H9 (cell line): Measurements from ENCODE around the gene P2RX7. TPM values are rescaled to one million over a fixed set of nuclear protein-coding genes. Genes with fewer than 3 reads are reported as not detected.
A peak's percentile ranks its signal among the peaks of the same experiment; 100 is the strongest.

Source experiments
- DNase-seq: peaks from one replicate; pipeline ENCODE4 v3.0.0-alpha.2; 2017
- H2AFZ ChIP-seq: one replicate; pipeline ENCODE4 v1.6.1; 2013; ENCODE audit warnings: mild to moderate bottlenecking, low read length, control low read depth, moderate library complexity
- H2AK5ac ChIP-seq: 2 replicates; pipeline ENCODE4 v1.6.1; 2013; ENCODE audit warnings: low read length, control low read depth, mixed read lengths; ENCODE audit not compliant: insufficient read length
- H2BK120ac ChIP-seq: one replicate; pipeline ENCODE4 v1.6.1; 2013; ENCODE audit warnings: low read depth, mild to moderate bottlenecking, low read length, control low read depth, inconsistent platforms; ENCODE audit not compliant: poor library complexity, severe bottlenecking
- H2BK12ac ChIP-seq: 2 replicates; pipeline ENCODE4 v1.6.1; 2013; ENCODE audit warnings: low read length, control low read depth, mixed read lengths, low read depth; ENCODE audit not compliant: insufficient read length
- H2BK15ac ChIP-seq: 2 replicates; pipeline ENCODE4 v1.6.1; 2013; ENCODE audit warnings: low read depth, low read length, control low read depth
- H2BK20ac ChIP-seq: one replicate; pipeline ENCODE4 v1.6.1; 2013; ENCODE audit warnings: low read depth, mild to moderate bottlenecking, low read length, control low read depth, inconsistent platforms; ENCODE audit not compliant: poor library complexity, severe bottlenecking
- H2BK5ac ChIP-seq: 2 replicates; pipeline ENCODE4 v1.6.1; 2013; ENCODE audit warnings: low read length, control low read depth, mixed read lengths; ENCODE audit not compliant: insufficient read length
- H3K14ac ChIP-seq: 2 replicates; pipeline ENCODE4 v1.6.1; 2013; ENCODE audit warnings: low read length, control low read depth; ENCODE audit not compliant: insufficient read depth
- H3K18ac ChIP-seq: 2 replicates; pipeline ENCODE4 v1.6.1; 2013; ENCODE audit warnings: low read depth, mild to moderate bottlenecking, mixed read lengths, low read length, control low read depth; ENCODE audit not compliant: insufficient read length
- H3K23ac ChIP-seq: 2 replicates; pipeline ENCODE4 v1.6.1; 2013; ENCODE audit warnings: low read length, control low read depth, mixed read lengths, low read depth; ENCODE audit not compliant: insufficient read length
- H3K23me2 ChIP-seq: 2 replicates; pipeline ENCODE4 v1.6.1; 2013; ENCODE audit warnings: low read depth, mild to moderate bottlenecking, mixed read lengths, low read length, control low read depth; ENCODE audit not compliant: insufficient read length, poor library complexity, severe bottlenecking
- H3K27ac ChIP-seq: 2 replicates; pipeline ENCODE4 v1.5.1; 2013; ENCODE audit warnings: low read length, control low read depth, mixed read lengths, low read depth; ENCODE audit not compliant: insufficient read length
- H3K27me3 ChIP-seq: 2 replicates; pipeline ENCODE4 v1.6.1; 2013; ENCODE audit warnings: low read length, control low read depth, inconsistent platforms; ENCODE audit not compliant: insufficient read depth
- H3K4ac ChIP-seq: 2 replicates; pipeline ENCODE4 v1.6.1; 2013; ENCODE audit warnings: low read depth, mild to moderate bottlenecking, control low read depth, inconsistent platforms, low read length, moderate library complexity
- H3K4me1 ChIP-seq: 2 replicates; pipeline ENCODE4 v1.6.1; 2013; ENCODE audit warnings: low read length, control low read depth, inconsistent platforms; ENCODE audit not compliant: insufficient read depth
- H3K4me2 ChIP-seq: 2 replicates; pipeline ENCODE4 v1.6.1; 2013; ENCODE audit warnings: low read length, control low read depth, mixed read lengths; ENCODE audit not compliant: insufficient read length, insufficient read depth
- H3K56ac ChIP-seq: 2 replicates; pipeline ENCODE4 v1.6.1; 2013; ENCODE audit warnings: low read depth, mild to moderate bottlenecking, mixed read lengths, low read length, control low read depth; ENCODE audit not compliant: insufficient read length
- H3K79me1 ChIP-seq: 2 replicates; pipeline ENCODE4 v1.6.1; 2013; ENCODE audit warnings: low read depth, mild to moderate bottlenecking, moderate library complexity, low read length, control low read depth, inconsistent platforms; ENCODE audit not compliant: insufficient read depth, poor library complexity, severe bottlenecking
- H3K79me2 ChIP-seq: 2 replicates; pipeline ENCODE4 v1.6.1; 2013; ENCODE audit warnings: low read length, control low read depth, inconsistent platforms; ENCODE audit not compliant: insufficient read depth
- H3K9ac ChIP-seq: 2 replicates; pipeline ENCODE4 v1.6.1; 2013; ENCODE audit warnings: low read length, control low read depth, mixed read lengths; ENCODE audit not compliant: insufficient read length; ENCODE audit errors: extremely low read depth
- H3K9me3 ChIP-seq: one replicate; pipeline ENCODE4 v1.6.1; 2013; ENCODE audit warnings: low read depth, low read length, inconsistent platforms; ENCODE audit not compliant: control insufficient read depth
- H3T11ph ChIP-seq: one replicate; pipeline ENCODE4 v1.6.1; 2013; ENCODE audit warnings: mild to moderate bottlenecking, low read length, control low read depth, inconsistent platforms
- H4K20me1 ChIP-seq: one replicate; pipeline ENCODE4 v1.6.1; 2013; ENCODE audit not compliant: control insufficient read depth, insufficient read length, insufficient read depth
- H4K5ac ChIP-seq: 2 replicates; pipeline ENCODE4 v1.6.1; 2013; ENCODE audit warnings: low read depth, mild to moderate bottlenecking, mixed read lengths, low read length, control low read depth; ENCODE audit not compliant: insufficient read length
- H4K8ac ChIP-seq: replicated peaks from 2 replicates; pipeline ENCODE4 v1.6.1; 2013; ENCODE audit warnings: low read length, control low read depth, mixed read lengths, low read depth; ENCODE audit not compliant: insufficient read length
- H4K91ac ChIP-seq: 2 replicates; pipeline ENCODE4 v1.6.1; 2013; ENCODE audit warnings: low read depth, mild to moderate bottlenecking, moderate library complexity, mixed read lengths, low read length, control low read depth; ENCODE audit not compliant: insufficient read length
- H3K27ac Mint-ChIP-seq, 3 experiments: 2 replicates in 2 of 3; 3 replicates in 1 of 3; pipeline ENCODE4 v1.8.0; 2020 to 2021; ENCODE audit warnings: mixed read lengths in 3 of 3, mild to moderate bottlenecking in 1 of 3, moderate library complexity in 1 of 3
- H3K27me3 Mint-ChIP-seq: 2 replicates; pipeline ENCODE4 v1.8.0; 2021; ENCODE audit warnings: low read depth, mild to moderate bottlenecking, moderate library complexity, mixed read lengths
- H3K36me3 Mint-ChIP-seq, 3 experiments: 2 replicates in 2 of 3; 3 replicates in 1 of 3; pipeline ENCODE4 v1.8.0; 2020 to 2021; ENCODE audit warnings: low read depth in 3 of 3, mixed read lengths in 3 of 3; ENCODE audit not compliant: insufficient read depth in 1 of 3
- H3K4me1 Mint-ChIP-seq, 2 experiments: 2 replicates each; pipeline ENCODE4 v1.8.0; 2020; ENCODE audit warnings: mixed read lengths in 2 of 2
- H3K4me3 Mint-ChIP-seq, 2 experiments: 2 replicates in 1 of 2; 3 replicates in 1 of 2; pipeline ENCODE4 v1.8.0; 2020 to 2021; ENCODE audit warnings: mild to moderate bottlenecking in 2 of 2, mixed read lengths in 2 of 2, moderate library complexity in 1 of 2
- H3K9me3 Mint-ChIP-seq, 2 experiments: 2 replicates in 1 of 2; 3 replicates in 1 of 2; pipeline ENCODE4 v1.8.0; 2020; ENCODE audit warnings: mild to moderate bottlenecking in 2 of 2, mixed read lengths in 2 of 2, moderate library complexity in 1 of 2
- WGBS: extraction: QIAGEN DNeasy Blood & Tissue Kit; methylation state at CpG from one replicate; pipeline ENCODE4 v1.1.7; 2013; ENCODE audit warnings: missing lambda C conversion rate, low lambda C conversion rate, mixed read lengths; ENCODE audit not compliant: insufficient read length; ENCODE audit errors: extremely low coverage; 5-methylcytosine and 5-hydroxymethylcytosine counted together
- total RNA-seq: library from RNA; stranded (reverse); gene quantifications from 2 replicates; pipeline ENCODE4 v1.2.1, GENCODE V29; 2021
- TF ChIP-seq, protein P1 (sequence below): fragments of 200-600 bp; sonication (generic); conservative IDR thresholded peaks from 3 replicates; pipeline ENCODE4 v1.8.0; 2021; ENCODE audit warnings: antibody characterized with exemption, mild to moderate bottlenecking

Gene P2RX7
- total RNA-seq, 1 experiment from 2014 or later = 0.09 TPM

DNA sequence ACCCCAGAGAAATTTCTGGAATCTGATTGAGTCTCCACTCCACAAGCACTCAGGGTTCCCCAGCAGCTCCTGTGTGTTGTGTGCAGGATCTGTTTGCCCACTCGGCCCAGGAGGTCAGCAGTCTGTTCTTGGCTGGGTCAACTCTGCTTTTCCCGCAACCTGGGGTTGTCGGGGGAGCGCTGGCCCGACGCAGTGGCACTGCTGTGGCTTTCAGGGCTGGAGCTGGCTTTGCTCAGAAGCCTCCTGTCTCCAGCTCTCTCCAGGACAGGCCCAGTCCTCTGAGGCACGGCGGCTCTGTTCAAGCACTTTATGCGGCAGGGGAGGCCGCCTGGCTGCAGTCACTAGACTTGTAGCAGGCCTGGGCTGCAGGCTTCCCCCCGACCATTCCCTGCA is 100.9 kb downstream of the P2RX7 start:
- no peaks in the 10 kb centered on the region for H3K27me3 Mint-ChIP-seq
- H3K9ac ChIP-seq = no peak overlapping the region
- H4K20me1 ChIP-seq = no peaks in the 10 kb centered on the region
- no peak overlapping the region for H3T11ph ChIP-seq
- H2AFZ ChIP-seq = no peak overlapping the region
- no peak overlapping the region for H3K4me2 ChIP-seq
- H2BK5ac ChIP-seq = no peak overlapping the region
- H3K4me1 Mint-ChIP-seq = peaks cover 11 to 16% of the 10 kb centered on the region in 2 experiments
- no peak overlapping the region; a peak in 1 of 7 replicates for H3K27ac Mint-ChIP-seq
- no peak overlapping the region for H3K27ac ChIP-seq
- no peak overlapping the region for H3K56ac ChIP-seq
- no peak overlapping the region for H3K4ac ChIP-seq
- no peak overlapping the region for H3K14ac ChIP-seq
- no peak overlapping the region for H3K23ac ChIP-seq
- H3K18ac ChIP-seq = no peak overlapping the region
- peak; percentile 46 for DNase-seq
- H3K23me2 ChIP-seq = no peaks in the 10 kb centered on the region
- H3K27me3 ChIP-seq = no peaks in the 10 kb centered on the region
- no peaks in the 10 kb centered on the region; a peak in 1 of 5 replicates for H3K9me3 Mint-ChIP-seq
- TF ChIP-seq, protein P1, sequence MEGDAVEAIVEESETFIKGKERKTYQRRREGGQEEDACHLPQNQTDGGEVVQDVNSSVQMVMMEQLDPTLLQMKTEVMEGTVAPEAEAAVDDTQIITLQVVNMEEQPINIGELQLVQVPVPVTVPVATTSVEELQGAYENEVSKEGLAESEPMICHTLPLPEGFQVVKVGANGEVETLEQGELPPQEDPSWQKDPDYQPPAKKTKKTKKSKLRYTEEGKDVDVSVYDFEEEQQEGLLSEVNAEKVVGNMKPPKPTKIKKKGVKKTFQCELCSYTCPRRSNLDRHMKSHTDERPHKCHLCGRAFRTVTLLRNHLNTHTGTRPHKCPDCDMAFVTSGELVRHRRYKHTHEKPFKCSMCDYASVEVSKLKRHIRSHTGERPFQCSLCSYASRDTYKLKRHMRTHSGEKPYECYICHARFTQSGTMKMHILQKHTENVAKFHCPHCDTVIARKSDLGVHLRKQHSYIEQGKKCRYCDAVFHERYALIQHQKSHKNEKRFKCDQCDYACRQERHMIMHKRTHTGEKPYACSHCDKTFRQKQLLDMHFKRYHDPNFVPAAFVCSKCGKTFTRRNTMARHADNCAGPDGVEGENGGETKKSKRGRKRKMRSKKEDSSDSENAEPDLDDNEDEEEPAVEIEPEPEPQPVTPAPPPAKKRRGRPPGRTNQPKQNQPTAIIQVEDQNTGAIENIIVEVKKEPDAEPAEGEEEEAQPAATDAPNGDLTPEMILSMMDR = no peak; the same call in 2 of the 3 replicates
- H3K79me2 ChIP-seq = no peaks in the 10 kb centered on the region
- no peak overlapping the region for H2AK5ac ChIP-seq
- no peak overlapping the region for H4K5ac ChIP-seq
- no peak overlapping the region for H2BK20ac ChIP-seq
- no peaks in the 10 kb centered on the region for H3K9me3 ChIP-seq
- no peak overlapping the region for H2BK12ac ChIP-seq
- no peaks in the 10 kb centered on the region for H3K79me1 ChIP-seq
- peaks cover 6 to 22% (median 12%) of the 10 kb centered on the region in 3 experiments; a peak in 6 of 7 replicates for H3K36me3 Mint-ChIP-seq
- no peak overlapping the region for H4K8ac ChIP-seq
- H2BK120ac ChIP-seq = no peak overlapping the region
- WGBS = no CpG with 5 or more reads among the region's 11 CpGs
- H2BK15ac ChIP-seq = no peak overlapping the region
- no peak overlapping the region; a peak in 1 of 5 replicates for H3K4me3 Mint-ChIP-seq
- H3K4me1 ChIP-seq = no peaks in the 10 kb centered on the region
- H4K91ac ChIP-seq = no peak overlapping the region
